AG04449 (cell line): ENCODE results near the gene EVC.

Experiments used
- CTCF ChIA-PET: fragments of 350-600 bp; formaldehyde crosslinking; extraction: SDS; loops from one replicate; lab custom pipeline; 2021; ENCODE audit warnings: antibody characterized with exemption; lab: Yijun Ruan, JAX
- POLR2A ChIA-PET: fragments of 400-600, 350-600 bp; formaldehyde crosslinking; extraction: SDS; loops from one replicate; lab custom pipeline; 2020; ENCODE audit warnings: antibody characterized with exemption, inconsistent platforms; lab: Yijun Ruan, JAX
- DNase-seq: peaks from one replicate; pipeline ENCODE4 v3.0.0-alpha.2; 2010; ENCODE audit warnings: low read depth, low spot score
- H3K4me3 ChIP-seq: 2 replicates; pipeline ENCODE4 v1.5.1; 2011; ENCODE audit warnings: low read depth, mild to moderate bottlenecking, control low read depth, low read length
- CTCF ChIP-seq: IDR thresholded peaks from one replicate; pipeline ENCODE4 v1.5.1; 2011; ENCODE audit warnings: mild to moderate bottlenecking, moderate library complexity, low read length, control low read depth, inconsistent platforms; ENCODE audit not compliant: insufficient read depth; ENCODE audit errors: missing control alignments

The EVC gene

GRCh38 chr4:5858020-5858769, 147.2 kb downstream of the EVC start:
- ChIA-PET POLR2A (no interaction called here), CTCF (no interaction called here)
- H3K4me3 ChIP-seq = no peak overlapping the region
- no peak for DNase-seq
- no peak for TF ChIP-seq CTCF

GRCh38 chr4:5863461-5864113, 152.6 kb downstream of the EVC start:
- H3K4me3 ChIP-seq = no peak overlapping the region
- ChIA-PET CTCF (no interaction called here), POLR2A (no interaction called here)
- TF ChIP-seq CTCF = no peak
- DNase-seq = peak; percentile 75
